Lower leg skin (tissue), 4 donors: ENCODE data around the gene DLG2. TPM values are rescaled to one million over a fixed set of nuclear protein-coding genes. Genes with fewer than 3 reads are reported as not detected.

Source experiments
- DNase-seq, 2 donors: peaks; one replicate each; pipeline ENCODE4 v3.0.0-alpha.2; 2019; ENCODE audit warnings: low spot score in 2 of 2
- H3K4me3 ChIP-seq: fragments of 200-600 bp; sonication (generic); 2 replicates; pipeline ENCODE4 v1.5.1; 2017; ENCODE audit warnings: mild to moderate bottlenecking, low read depth; ENCODE audit not compliant: poor library complexity, severe bottlenecking
- POLR2A ChIP-seq, 2 donors: fragments of 450-650 bp; IDR thresholded peaks; one replicate each; pipeline ENCODE4 v1.6.1; 2016 to 2017; ENCODE audit warnings: antibody characterized with exemption in 2 of 2, mild to moderate bottlenecking in 1 of 2, moderate library complexity in 1 of 2
- WGBS, 2 donors: methylation state at CpG; one replicate each; pipeline ENCODE4 v1.1.5; 2018; 5-methylcytosine and 5-hydroxymethylcytosine counted together
- intact Hi-C: fragments of 100-400 bp; cut with DNase I; formaldehyde crosslinking; loops from one replicate; pipeline ENCODE4 v1.15.0; 2023; ENCODE audit warnings: low total_unique reads
- total RNA-seq, 4 donors: library from RNA; depleted of rRNA; stranded (reverse); fragments of >200 nt; gene quantifications; one replicate each; pipeline ENCODE4 v1.1.0, GENCODE V29; 2016
- TF ChIP-seq, protein P1 (sequence below), 3 donors: fragments of 450-650 bp; IDR thresholded peaks; one replicate each; pipeline ENCODE4 v1.5.1; 2016; ENCODE audit warnings: antibody characterized with exemption in 3 of 3, mild to moderate bottlenecking in 3 of 3, moderate library complexity in 2 of 3

Gene DLG2
- total RNA-seq, 4 donors from 2014 or later, result 37.6 to 68.3 (median 46.0) TPM

- WGBS, 2 donors, result 86 to 92% methylated on average over 2 of the region's 2 CpGs
- H3K4me3 ChIP-seq, result no peak overlapping the region
- TF ChIP-seq POLR2A (IDR thresholded peaks at IDR 0.05), result no peak
- TF ChIP-seq, protein P1, sequence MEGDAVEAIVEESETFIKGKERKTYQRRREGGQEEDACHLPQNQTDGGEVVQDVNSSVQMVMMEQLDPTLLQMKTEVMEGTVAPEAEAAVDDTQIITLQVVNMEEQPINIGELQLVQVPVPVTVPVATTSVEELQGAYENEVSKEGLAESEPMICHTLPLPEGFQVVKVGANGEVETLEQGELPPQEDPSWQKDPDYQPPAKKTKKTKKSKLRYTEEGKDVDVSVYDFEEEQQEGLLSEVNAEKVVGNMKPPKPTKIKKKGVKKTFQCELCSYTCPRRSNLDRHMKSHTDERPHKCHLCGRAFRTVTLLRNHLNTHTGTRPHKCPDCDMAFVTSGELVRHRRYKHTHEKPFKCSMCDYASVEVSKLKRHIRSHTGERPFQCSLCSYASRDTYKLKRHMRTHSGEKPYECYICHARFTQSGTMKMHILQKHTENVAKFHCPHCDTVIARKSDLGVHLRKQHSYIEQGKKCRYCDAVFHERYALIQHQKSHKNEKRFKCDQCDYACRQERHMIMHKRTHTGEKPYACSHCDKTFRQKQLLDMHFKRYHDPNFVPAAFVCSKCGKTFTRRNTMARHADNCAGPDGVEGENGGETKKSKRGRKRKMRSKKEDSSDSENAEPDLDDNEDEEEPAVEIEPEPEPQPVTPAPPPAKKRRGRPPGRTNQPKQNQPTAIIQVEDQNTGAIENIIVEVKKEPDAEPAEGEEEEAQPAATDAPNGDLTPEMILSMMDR (IDR thresholded peaks at IDR 0.05), result no peak
- DNase-seq, result no peak
- intact Hi-C loops, result no loop called here
These were observed 1929.6 kb downstream of the DLG2 start for GRCh38 chr11:83697518-83697917.

GRCh38 chr11:83695046-83695445 lies 1932.1 kb downstream of the DLG2 start:
- no peak for DNase-seq
- WGBS, 2 donors, result 66 to 71% methylated on average over 3 of the region's 3 CpGs
- H3K4me3 ChIP-seq, result no peak overlapping the region
- no peak for TF ChIP-seq POLR2A (IDR thresholded peaks at IDR 0.05)
- TF ChIP-seq, protein P1 (IDR thresholded peaks at IDR 0.05), result no peak
- intact Hi-C loops, result no loop called here

DNA sequence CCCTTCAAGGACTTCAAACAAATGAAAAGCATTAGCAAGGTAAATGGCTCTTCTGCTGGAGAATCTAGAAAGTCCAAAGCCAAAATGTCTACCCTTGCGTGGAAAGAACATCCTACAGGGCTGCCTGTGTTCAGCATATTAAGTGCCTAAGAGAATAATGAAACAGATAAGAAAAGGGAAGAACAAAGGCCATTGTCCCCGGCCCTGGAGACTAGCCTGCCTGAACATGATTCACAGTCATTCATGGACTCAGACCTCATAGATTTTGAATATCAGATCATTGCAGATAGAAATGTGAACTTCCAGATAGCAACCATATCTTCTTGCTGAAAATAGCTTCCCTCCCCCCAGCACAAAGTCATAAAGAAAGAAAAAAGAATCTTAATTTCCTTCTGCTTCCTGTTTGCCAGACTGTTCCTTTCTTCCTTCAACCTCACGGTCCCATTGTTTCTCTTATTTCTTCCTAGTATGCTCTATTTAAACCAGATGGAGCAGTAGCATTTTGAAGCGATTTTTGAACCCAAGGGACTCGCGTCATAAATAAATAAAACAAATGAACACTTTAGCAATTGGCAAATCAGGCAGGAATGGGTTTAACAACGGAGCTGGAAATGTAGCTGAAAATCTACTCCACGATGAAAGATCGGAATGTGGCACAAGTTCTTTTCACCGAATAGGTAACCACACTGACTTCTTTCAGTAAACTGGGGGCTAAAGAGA lies 1932.8 kb downstream of the DLG2 start:
- intact Hi-C loops, result no loop called here
- DNase-seq, result no peak
- 53 to 56% methylated on average over 10 of the region's 10 CpGs for WGBS, 2 donors
- H3K4me3 ChIP-seq, result no peak overlapping the region
- no peak for TF ChIP-seq POLR2A (IDR thresholded peaks at IDR 0.05)
- TF ChIP-seq, protein P1 (IDR thresholded peaks at IDR 0.05), result no peak

- TF ChIP-seq, protein P1 (IDR thresholded peaks at IDR 0.05), result no peak
- TF ChIP-seq POLR2A (IDR thresholded peaks at IDR 0.05), result no peak
- no peak for DNase-seq
- no peak overlapping the region for H3K4me3 ChIP-seq
- intact Hi-C loops, result no loop called here
- 52 to 58% methylated on average over 8 of the region's 8 CpGs for WGBS, 2 donors
These were observed 1933.7 kb downstream of the DLG2 start for GRCh38 chr11:83693306-83693992.

- no peak for DNase-seq
- H3K4me3 ChIP-seq, result no peak overlapping the region
- no peak for TF ChIP-seq POLR2A (IDR thresholded peaks at IDR 0.05)
- WGBS, 2 donors, result 76 to 89% methylated on average over 1 of the region's 1 CpG
- intact Hi-C loops, result no loop called here
These were observed 1934.5 kb downstream of the DLG2 start for GRCh38 chr11:83692675-83693074.

GRCh38 chr11:83691451-83691950 lies 1935.6 kb downstream of the DLG2 start:
- DNase-seq, result peak in 1 of 2 donors; percentile 33
- TF ChIP-seq POLR2A (IDR thresholded peaks at IDR 0.05), result no peak
- TF ChIP-seq, protein P1 (IDR thresholded peaks at IDR 0.05), result no peak
- H3K4me3 ChIP-seq, result no peak overlapping the region
- intact Hi-C loops, result no loop called here
- WGBS, 2 donors, result 23 to 25% methylated on average over 9 of the region's 9 CpGs
